Germinal center (tissue), 1 donor: Measurements from ENCODE around the gene CBFA2T2.
"Not testable (repeated sequence)": the region's sequence is repeated elsewhere in the genome, so short reads cannot be mapped to it uniquely, and the experiment has no call there.

Experiments
- DNase-seq: peaks from one replicate; pipeline ENCODE4 v3.0.0; 2012; ENCODE audit warnings: mixed read lengths, low spot score

Gene CBFA2T2

DNA sequence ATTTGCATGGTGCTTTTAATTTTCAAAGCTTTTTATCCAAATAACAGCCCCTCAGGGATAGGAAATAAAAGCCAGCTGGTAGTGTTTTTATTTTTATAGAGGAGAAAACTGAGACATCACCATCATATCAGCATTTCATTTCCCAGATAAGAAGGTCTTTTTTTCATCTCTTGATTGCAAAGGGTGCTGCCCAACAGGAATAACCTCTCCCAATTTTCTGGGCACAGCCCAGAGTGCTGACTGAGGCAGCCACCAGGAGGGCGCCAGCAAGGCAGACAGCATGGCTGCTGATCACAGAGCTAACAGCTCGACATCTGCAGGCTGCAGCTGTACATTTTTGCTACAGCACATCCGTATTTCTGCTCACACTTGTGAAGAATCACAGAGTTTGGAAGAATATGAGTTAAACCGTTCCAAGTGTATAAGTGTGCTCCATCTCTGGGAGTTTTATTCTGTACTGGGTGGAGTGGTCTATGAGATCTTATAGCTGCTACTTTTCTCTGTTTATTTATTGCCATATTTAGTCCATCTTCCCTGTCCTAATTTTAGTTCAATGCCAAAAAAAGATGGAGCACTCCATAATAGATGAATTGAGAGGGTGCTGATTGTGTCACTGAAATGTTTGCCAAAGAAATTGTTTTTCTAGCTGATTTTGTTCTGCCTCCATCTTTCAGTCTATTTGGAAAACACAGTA lies 86.7 kb downstream of the CBFA2T2 start:
- no peak for DNase-seq

DNA sequence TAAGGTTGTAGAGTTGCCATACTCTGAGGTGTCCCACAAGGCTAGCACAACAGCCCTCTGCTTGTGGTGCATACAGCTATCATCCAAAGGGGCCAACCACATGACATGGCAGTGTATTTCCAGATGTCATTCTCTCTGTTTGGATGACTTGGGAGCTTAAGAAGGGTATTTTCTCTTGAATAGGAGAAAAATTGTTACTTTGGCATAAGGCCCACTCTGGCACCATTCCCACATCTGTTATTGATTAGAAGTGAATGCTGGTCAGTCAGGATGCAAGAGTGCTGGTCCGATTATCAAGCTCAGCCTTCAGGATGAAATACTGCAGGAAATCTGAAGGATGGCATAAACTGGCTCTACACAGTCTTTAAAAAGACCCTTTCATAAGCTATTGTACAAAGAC lies 88.6 kb downstream of the CBFA2T2 start:
- no peak for DNase-seq

GRCh38 chr20:33583143-33583542 lies 93.2 kb downstream of the CBFA2T2 start:
- DNase-seq: no peak

DNA sequence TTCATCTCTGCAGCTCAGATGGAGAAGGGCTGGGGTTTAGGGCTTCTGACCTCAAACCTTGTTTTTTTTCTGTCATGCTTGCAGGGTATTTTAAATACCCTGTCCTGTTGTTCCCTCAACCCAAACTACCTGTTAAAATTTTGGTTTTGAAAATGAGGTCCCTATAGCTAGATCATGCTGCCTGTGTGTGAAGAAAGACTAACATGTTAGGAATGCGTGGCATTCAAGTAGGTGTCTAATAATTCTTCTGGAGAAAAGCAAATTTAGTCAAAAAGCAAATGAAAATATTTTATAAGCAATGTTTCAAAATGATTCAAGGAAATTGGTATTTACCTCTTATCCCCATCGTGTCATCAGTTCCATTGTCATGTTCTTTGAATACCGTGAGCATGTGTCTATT lies 95.1 kb downstream of the CBFA2T2 start:
- no peak for DNase-seq

DNA sequence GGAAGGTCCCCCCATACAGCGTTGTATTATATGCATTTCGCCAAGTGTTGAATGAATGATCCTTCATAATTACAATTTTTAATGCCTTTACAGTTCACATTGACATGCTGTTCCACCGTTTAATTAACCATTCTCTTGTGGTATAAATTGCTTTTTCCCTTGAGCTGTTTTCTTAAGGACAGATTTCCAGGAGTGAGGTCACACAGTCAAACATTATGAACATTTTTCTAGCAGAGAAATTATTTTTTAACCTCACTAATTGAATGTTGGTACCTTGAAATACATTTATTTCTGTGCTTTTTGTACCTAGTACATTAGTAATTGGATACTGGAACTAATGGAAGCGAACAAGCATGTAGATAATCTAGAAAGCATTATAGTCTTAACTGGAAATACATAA lies 95.5 kb downstream of the CBFA2T2 start:
- no peak for DNase-seq

- DNase-seq: no peak
Observed at GRCh38 chr20:33589059-33589458, 99.2 kb downstream of the CBFA2T2 start.

- DNase-seq: not testable (repeated sequence)
Observed at GRCh38 chr20:33591901-33592300, 102.0 kb downstream of the CBFA2T2 start.

- DNase-seq: no peak
Observed at GRCh38 chr20:33594743-33595142, 104.8 kb downstream of the CBFA2T2 start.

GRCh38 chr20:33600414-33600813 lies 110.5 kb downstream of the CBFA2T2 start:
- DNase-seq: no peak

GRCh38 chr20:33600981-33601380 lies 111.1 kb downstream of the CBFA2T2 start:
- no peak for DNase-seq

DNA sequence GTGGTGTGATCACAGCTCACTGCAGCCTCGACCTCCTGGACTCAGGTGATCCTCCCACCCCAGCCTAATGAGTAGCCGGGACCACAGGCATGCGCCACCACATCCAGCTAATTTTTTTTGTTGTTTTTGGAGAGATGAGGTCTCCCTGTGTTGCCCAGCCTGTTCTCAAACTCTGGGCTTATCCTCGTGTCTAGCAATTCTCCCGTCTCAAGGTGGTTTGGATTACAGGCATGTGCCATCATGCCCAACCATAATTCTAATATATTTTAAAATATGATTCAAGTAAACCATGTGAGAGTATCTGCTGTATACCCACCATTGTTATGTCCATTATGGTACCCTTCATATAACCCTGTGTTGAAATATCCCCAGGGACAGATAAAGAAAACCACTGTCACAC lies 112.0 kb downstream of the CBFA2T2 start:
- no peak for DNase-seq

DNA sequence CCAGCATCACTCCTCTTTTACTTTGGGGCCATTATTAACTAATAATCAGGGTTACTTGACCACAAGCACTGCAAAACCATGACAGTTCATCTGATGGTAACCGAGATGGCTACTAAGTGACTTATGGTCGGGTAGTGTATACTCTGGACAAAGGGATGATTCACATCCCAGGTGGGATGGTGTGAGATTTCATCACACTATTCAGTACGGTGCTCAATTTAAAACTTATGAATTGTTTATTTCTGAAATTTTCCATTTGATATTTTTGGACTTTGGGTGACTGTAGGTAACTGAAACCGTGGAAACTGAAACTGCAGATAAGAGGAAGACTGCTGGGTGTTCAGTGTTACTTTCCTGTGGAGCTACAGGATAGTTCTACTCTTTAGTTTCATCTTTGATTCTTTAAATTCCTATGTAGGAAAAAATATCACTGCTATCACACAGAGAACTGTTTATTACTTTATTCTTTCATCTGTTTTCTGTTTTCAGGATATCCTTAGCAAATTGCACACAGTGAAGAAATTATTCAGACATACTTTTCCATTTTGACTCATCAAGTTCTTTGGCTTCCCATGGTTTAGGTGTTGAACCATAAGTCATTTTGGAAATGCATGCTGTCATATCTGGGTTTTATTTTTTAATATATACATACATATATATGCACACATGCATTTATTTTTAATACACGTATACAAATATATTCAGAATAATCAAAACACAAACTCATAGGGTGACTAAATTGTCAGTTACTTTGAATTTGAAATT lies 113.1 kb downstream of the CBFA2T2 start:
- DNase-seq: no peak

- DNase-seq: no peak
Observed at GRCh38 chr20:33604084-33604990, 114.4 kb downstream of the CBFA2T2 start.

DNA sequence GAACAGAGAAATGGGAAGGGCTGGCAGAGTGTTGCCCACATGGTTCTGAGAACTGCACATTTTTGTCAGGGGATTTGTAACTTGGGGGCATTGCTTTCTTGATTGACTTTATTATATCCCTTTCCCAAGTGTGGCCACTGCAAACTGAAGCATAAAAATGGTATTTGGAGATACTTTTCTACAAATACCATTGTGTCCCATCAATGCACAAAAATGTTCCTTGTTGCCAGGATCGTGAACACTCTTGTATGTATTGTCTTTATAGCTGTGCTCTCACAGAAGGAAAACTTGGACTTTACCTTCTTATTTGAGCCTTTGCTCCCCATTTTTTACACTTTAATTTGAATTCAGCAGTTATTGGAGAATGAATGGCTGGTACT lies 115.1 kb downstream of the CBFA2T2 start:
- no peak for DNase-seq

GRCh38 chr20:33606118-33606771 lies 116.3 kb downstream of the CBFA2T2 start:
- DNase-seq: peak; percentile 31

- DNase-seq: peak; percentile 34
Observed at GRCh38 chr20:33609504-33609903, 119.6 kb downstream of the CBFA2T2 start.

DNA sequence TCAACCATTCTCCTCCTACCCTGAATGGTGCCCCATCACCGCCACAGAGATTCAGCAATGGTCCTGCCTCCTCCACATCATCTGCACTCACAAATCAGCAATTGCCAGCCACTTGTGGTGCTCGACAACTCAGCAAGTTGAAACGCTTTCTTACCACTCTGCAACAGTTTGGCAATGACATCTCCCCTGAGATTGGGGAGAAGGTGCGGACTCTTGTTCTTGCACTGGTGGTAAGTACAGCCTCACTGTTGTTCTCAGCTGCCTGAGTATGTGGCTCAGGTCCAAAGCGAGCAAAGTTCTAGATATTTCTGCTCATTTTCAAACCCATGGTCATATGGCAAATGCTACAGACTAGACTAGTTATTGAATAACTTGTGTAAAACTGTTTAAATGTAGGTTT lies 121.2 kb downstream of the CBFA2T2 start:
- no peak for DNase-seq

DNA sequence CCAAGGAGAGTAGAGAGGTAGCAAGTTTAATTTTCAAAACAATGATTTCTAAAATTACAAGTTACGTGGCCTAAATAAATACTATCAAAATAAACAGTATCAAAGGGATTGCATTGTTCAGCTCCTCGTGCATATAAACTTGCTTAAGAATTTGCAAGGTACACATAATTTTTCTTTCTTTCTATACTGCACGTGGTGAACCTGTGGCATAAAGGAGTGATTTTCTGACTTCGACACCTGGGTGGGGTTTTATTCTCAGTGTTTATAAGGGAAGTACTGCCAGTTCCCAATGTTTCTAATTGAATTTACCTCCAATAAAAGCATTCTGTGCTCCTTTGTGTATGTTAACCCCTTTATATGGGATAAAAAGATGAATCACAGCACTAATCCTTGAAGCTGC lies 122.1 kb downstream of the CBFA2T2 start:
- no peak for DNase-seq

DNA sequence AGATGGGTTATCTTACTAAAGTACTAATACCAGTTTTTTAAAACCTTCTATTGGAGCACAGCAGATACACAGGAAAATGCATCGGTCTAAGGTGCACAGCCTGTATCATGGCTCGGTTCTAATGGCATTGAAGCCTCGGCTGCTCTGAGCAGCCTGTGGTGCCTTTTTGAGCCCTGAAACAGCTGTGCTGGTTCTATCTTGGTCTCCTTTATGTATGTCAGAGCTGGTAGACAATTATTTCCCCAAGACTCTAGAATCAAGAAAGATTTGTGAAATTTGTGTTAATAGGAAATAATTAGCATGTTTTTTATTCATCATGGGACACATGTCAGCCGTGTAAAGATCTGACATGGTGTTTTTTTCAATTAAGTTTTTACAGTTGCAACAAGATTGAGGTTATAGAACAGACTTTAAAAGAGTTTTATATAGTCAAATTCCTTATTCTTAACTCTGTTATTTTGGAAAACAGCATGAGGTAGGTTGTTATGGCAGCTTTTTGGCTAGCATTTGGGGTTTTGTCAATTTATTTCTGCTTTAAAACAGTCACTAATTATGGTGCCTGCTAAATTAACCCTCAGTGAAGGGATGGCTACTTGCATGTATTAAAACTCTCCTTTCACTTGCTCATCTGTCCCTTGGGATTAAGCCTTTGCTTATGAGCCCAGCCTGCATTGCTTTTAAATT lies 132.0 kb downstream of the CBFA2T2 start:
- no peak for DNase-seq

DNA sequence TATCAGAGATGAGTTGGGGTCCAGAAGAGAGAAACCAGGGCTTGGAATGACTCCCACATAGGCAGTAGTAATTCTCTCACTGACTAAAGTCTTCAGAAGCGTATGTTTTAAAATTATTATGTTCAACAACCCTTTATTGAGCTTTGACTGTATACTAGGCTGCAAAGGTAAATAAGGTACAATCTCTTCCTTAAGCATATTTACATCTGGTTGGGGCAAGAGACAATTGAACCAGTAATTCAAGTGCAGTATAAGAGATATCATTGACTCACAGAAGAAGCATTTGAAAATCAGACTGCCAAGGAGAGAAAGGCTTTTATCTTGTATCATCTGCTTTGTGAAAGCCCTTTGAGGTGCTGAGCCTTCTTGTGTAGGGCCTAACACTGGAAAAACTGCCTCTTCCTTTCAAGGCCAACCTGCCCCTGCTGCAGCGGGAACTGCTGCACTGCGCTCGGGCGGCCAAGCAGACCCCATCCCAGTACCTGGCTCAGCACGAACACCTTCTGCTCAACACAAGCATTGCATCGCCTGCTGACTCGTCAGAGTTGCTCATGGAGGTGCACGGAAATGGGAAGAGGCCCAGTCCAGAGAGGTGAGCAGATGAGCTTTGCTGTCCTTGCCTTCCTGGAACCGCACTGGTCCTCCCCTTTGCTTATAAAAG lies 132.9 kb downstream of the CBFA2T2 start:
- no peak for DNase-seq

- no peak for DNase-seq
Observed at GRCh38 chr20:33624399-33624798, 134.5 kb downstream of the CBFA2T2 start.
